Neural progenitor cell (in vitro differentiated cells): ENCODE results near the gene RHBDL1. TPM values are rescaled to one million over a fixed set of nuclear protein-coding genes. Genes with fewer than 3 reads are reported as not detected.
A peak's percentile ranks its signal among the peaks of the same experiment; 100 is the strongest.

Experiments used
- DNase-seq: peaks from one replicate; pipeline ENCODE4 v3.0.0-alpha.2; 2016; ENCODE audit warnings: low spot score
- H2AFZ ChIP-seq: fragments of 200-600 bp; sonication (generic); replicated peaks from 2 replicates; pipeline ENCODE4 v1.6.1; 2016; ENCODE audit warnings: antibody characterized with exemption
- H3F3A ChIP-seq: fragments of 200-600 bp; sonication (generic); 2 replicates; pipeline ENCODE4 v1.6.1; 2016; ENCODE audit warnings: antibody characterized with exemption, low read depth
- H3K27ac ChIP-seq: fragments of 200-600 bp; sonication (generic); 2 replicates; pipeline ENCODE4 v1.5.1; 2016; ENCODE audit warnings: mild to moderate bottlenecking
- H3K27me3 ChIP-seq: fragments of 200-600 bp; sonication (generic); 2 replicates; pipeline ENCODE4 v1.6.1; 2016; ENCODE audit warnings: mild to moderate bottlenecking, moderate library complexity
- H3K36me3 ChIP-seq: fragments of 200-600 bp; sonication (generic); 2 replicates; pipeline ENCODE4 v1.5.1; 2016
- H3K4me1 ChIP-seq: fragments of 200-600 bp; sonication (generic); 2 replicates; pipeline ENCODE4 v1.6.1; 2016; ENCODE audit warnings: mixed run types
- H3K4me2 ChIP-seq: fragments of 200-600 bp; sonication (generic); 2 replicates; pipeline ENCODE4 v1.6.1; 2016
- H3K4me3 ChIP-seq: fragments of 200-600 bp; sonication (generic); 2 replicates; pipeline ENCODE4 v1.5.1; 2016
- H3K79me2 ChIP-seq: fragments of 200-600 bp; sonication (generic); 2 replicates; pipeline ENCODE4 v1.6.1; 2016; ENCODE audit warnings: low read depth
- H3K9ac ChIP-seq: fragments of 200-600 bp; sonication (generic); 2 replicates; pipeline ENCODE4 v1.6.1; 2016
- H3K9me3 ChIP-seq: fragments of 200-600 bp; sonication (generic); 2 replicates; pipeline ENCODE4 v1.5.1; 2016; ENCODE audit warnings: low read depth
- H4K20me1 ChIP-seq: fragments of 200-600 bp; sonication (generic); 2 replicates; pipeline ENCODE4 v1.6.1; 2016; ENCODE audit warnings: low read depth
- H3K27ac Mint-ChIP-seq: 3 replicates; pipeline ENCODE4 v1.8.0; 2021; ENCODE audit warnings: mixed read lengths
- H3K27me3 Mint-ChIP-seq: 2 replicates; pipeline ENCODE4 v1.8.0; 2022; ENCODE audit warnings: low read depth, mild to moderate bottlenecking, inconsistent platforms, moderate library complexity, mixed read lengths; ENCODE audit not compliant: insufficient read depth
- H3K36me3 Mint-ChIP-seq: 3 replicates; pipeline ENCODE4 v1.8.0; 2021; ENCODE audit warnings: mixed read lengths
- H3K4me1 Mint-ChIP-seq: 3 replicates; pipeline ENCODE4 v1.8.0; 2021; ENCODE audit warnings: mixed read lengths
- H3K4me3 Mint-ChIP-seq: 3 replicates; pipeline ENCODE4 v1.8.0; 2021; ENCODE audit warnings: mild to moderate bottlenecking, moderate library complexity, mixed read lengths
- H3K9me3 Mint-ChIP-seq: 3 replicates; pipeline ENCODE4 v1.8.0; 2020; ENCODE audit warnings: mixed read lengths
- CTCF ChIP-seq: fragments of 200-600 bp; sonication (generic); IDR thresholded peaks from 2 replicates; pipeline ENCODE4 v1.5.1; 2017; ENCODE audit warnings: antibody characterized with exemption, mild to moderate bottlenecking
- EZH2 ChIP-seq: fragments of 200-600 bp; sonication (generic); IDR thresholded peaks from 2 replicates; pipeline ENCODE4 v1.6.1; 2017; ENCODE audit warnings: antibody characterized with exemption, mild to moderate bottlenecking, moderate library complexity
- EZH2phosphoT487 ChIP-seq: fragments of 200-600 bp; sonication (generic); IDR thresholded peaks from 2 replicates; pipeline ENCODE4 v1.6.1; 2017; ENCODE audit warnings: antibody characterized with exemption
- total RNA-seq: library from RNA; depleted of rRNA; stranded (reverse); fragments of >200 nt; gene quantifications from 2 replicates; pipeline ENCODE4 v1.2.3, GENCODE V29; 2015; ENCODE audit warnings: low replicate concordance

The RHBDL1 gene
- total RNA-seq, 1 donor from 2014 or later = 0.28 TPM

- Mint-ChIP-seq H3K36me3 (peaks cover 3% of the 10 kb centered on the region), H3K27me3 (peaks cover 8% of the 10 kb centered on the region), H3K4me1 (peaks cover 25% of the 10 kb centered on the region), H3K4me3 (peak overlapping the region; percentile 82), H3K9me3 (no peaks in the 10 kb centered on the region), H3K27ac (no peak overlapping the region)
- peak overlapping the region; percentile 94 for H3K4me3 ChIP-seq
- H3K9me3 ChIP-seq = no peaks in the 10 kb centered on the region
- H3K79me2 ChIP-seq = peaks cover 33% of the 10 kb centered on the region
- peak; percentile 26 for TF ChIP-seq CTCF
- TF ChIP-seq EZH2 = no peak
- TF ChIP-seq EZH2phosphoT487 = no peak
- DNase-seq = peak; percentile 53
- H3K4me2 ChIP-seq = peak overlapping the region; percentile 100
- H3K9ac ChIP-seq = peak overlapping the region; percentile 75
- peaks cover 2% of the 10 kb centered on the region for H3K36me3 ChIP-seq
- peaks cover 34% of the 10 kb centered on the region for H4K20me1 ChIP-seq
- H3K27me3 ChIP-seq = peaks cover 3% of the 10 kb centered on the region
- H2AFZ ChIP-seq = no peak overlapping the region
- H3K27ac ChIP-seq = no peak overlapping the region
- peaks cover 14% of the 10 kb centered on the region for H3K4me1 ChIP-seq
- H3F3A ChIP-seq = peaks cover 60% of the 10 kb centered on the region
Measured at GRCh38 chr16:680967-681745, 5.7 kb downstream of the RHBDL1 start.

GRCh38 chr16:681746-682427, 6.4 kb downstream of the RHBDL1 start:
- Histone ChIP-seq H4K20me1 (peaks cover 34% of the 10 kb centered on the region), H3K36me3 (peaks cover 2% of the 10 kb centered on the region), H3F3A (peaks cover 58% of the 10 kb centered on the region), H3K4me2 (peak overlapping the region; percentile 100), H3K4me1 (peaks cover 14% of the 10 kb centered on the region), H3K27me3 (no peaks in the 10 kb centered on the region), H3K9ac (no peak overlapping the region), H2AFZ (no peak overlapping the region), H3K27ac (no peak overlapping the region), H3K79me2 (peaks cover 33% of the 10 kb centered on the region), H3K9me3 (no peaks in the 10 kb centered on the region), H3K4me3 (peak overlapping the region; percentile 94)
- Mint-ChIP-seq H3K4me3 (peak overlapping the region; percentile 82), H3K9me3 (no peaks in the 10 kb centered on the region), H3K27ac (no peak overlapping the region), H3K27me3 (peaks cover 8% of the 10 kb centered on the region), H3K36me3 (peaks cover 3% of the 10 kb centered on the region), H3K4me1 (peaks cover 25% of the 10 kb centered on the region)
- TF ChIP-seq EZH2phosphoT487 = no peak
- DNase-seq = no peak

- peaks cover 2% of the 10 kb centered on the region for H3K36me3 ChIP-seq
- H3K9me3 ChIP-seq = no peaks in the 10 kb centered on the region
- no peak overlapping the region for H3K9ac ChIP-seq
- H3K4me1 Mint-ChIP-seq = peaks cover 25% of the 10 kb centered on the region
- peaks cover 58% of the 10 kb centered on the region for H3F3A ChIP-seq
- no peak overlapping the region for H3K27ac ChIP-seq
- H2AFZ ChIP-seq = no peak overlapping the region
- H3K27me3 Mint-ChIP-seq = peaks cover 9% of the 10 kb centered on the region
- TF ChIP-seq EZH2 (no peak), EZH2phosphoT487 (no peak), CTCF (no peak)
- H3K27me3 ChIP-seq = no peaks in the 10 kb centered on the region
- peak overlapping the region; percentile 82 for H3K4me3 Mint-ChIP-seq
- peaks cover 14% of the 10 kb centered on the region for H3K4me1 ChIP-seq
- DNase-seq = no peak
- H3K9me3 Mint-ChIP-seq = no peaks in the 10 kb centered on the region
- H4K20me1 ChIP-seq = peaks cover 34% of the 10 kb centered on the region
- no peak overlapping the region for H3K27ac Mint-ChIP-seq
- peak overlapping the region; percentile 55 for H3K4me3 ChIP-seq
- peak overlapping the region; percentile 87 for H3K4me2 ChIP-seq
- peaks cover 3% of the 10 kb centered on the region for H3K36me3 Mint-ChIP-seq
- peaks cover 33% of the 10 kb centered on the region for H3K79me2 ChIP-seq
Measured at GRCh38 chr16:682493-683395, 7.3 kb downstream of the RHBDL1 start.
